ENCODE measurements around the gene BCR. TPM values are rescaled to one million over a fixed set of nuclear protein-coding genes. Genes with fewer than 3 reads are reported as not detected.

The BCR gene
- total and polyA plus RNA-seq, 2 of the 8 experiments (the other 6 are each of a cell fraction or from before 2014, with no cell fraction given) = 66.7 to 130 TPM

GRCh38 chr22:23166042-23166831 lies 14.1 kb upstream of the BCR start (continued):
- no peak for TF ChIP-seq ATF3 (IDR thresholded peaks at IDR 0.05; ENCODE audit: insufficient read depth, low read depth, low read length)

Data from H1 (cell line).